ENCODE measurements around the gene KAT7. TPM values are rescaled to one million over a fixed set of nuclear protein-coding genes. Genes with fewer than 3 reads are reported as not detected.

KAT7 gene
- total and polyA plus RNA-seq, 4 donors = 8.7 to 87.5 (median 35.7) TPM

DNA sequence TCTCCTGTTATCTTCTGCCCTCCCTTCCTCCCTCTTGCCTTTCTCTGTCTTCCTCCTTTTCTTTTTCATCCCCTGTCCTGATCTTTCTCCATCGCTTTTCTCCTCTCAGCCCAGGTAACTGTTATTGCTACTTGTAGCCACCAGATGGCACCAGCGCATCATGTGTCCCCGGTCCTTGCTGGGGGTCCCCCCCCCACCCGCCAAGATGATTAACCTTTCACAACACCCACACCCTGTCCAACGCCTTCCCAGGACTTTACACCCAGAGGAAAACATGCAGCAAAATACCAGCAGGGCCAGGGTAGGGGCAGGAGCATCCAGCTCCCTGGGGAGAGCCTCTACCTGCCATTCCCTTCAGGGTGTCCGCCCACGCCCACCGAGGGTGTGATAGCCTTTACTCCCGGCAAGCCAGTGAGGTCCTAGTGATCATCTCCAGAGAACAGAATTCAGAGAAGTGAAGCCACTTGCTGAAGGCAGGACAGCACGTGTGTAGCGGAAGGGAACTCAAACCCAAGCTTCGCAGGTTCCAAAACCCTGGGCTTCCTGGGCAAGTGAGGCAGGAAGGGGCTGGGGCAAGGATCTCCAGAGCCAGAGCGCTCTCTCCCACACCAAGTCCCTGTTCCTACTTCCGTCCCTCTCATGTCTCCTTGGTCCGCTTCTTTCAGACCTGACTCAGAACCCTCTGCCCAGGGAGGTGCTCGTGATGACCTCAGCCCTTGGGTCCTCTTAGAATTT, 72.8 kb downstream of the KAT7 start:
- H3K4me3 ChIP-seq = no peak overlapping the region
- no peaks in the 10 kb centered on the region for H3K36me3 ChIP-seq (ENCODE audit: control insufficient read depth in 4 of 4, insufficient read depth in 4 of 4, low read length in 4 of 4)
- peak; percentile 43 to 55 (median 51) for DNase-seq
- no peak overlapping the region for H3K9ac ChIP-seq (ENCODE audit: insufficient read depth in 1 of 2, low read length in 2 of 2)
- no peaks in the 10 kb centered on the region for H3K9me3 ChIP-seq (ENCODE audit: control insufficient read depth in 4 of 4, insufficient read depth in 3 of 4, low read length in 3 of 4)
- H3K4me1 ChIP-seq (ENCODE audit: control insufficient read depth in 5 of 5, insufficient read depth in 5 of 5, low read length in 5 of 5) = peaks cover 0 to 5% (median 0%) of the 10 kb centered on the region in 5 donors
- H3K27ac ChIP-seq (ENCODE audit: low read depth in 1 of 2, low read length in 1 of 2) = no peak overlapping the region
- H3K27me3 ChIP-seq (ENCODE audit: control insufficient read depth in 3 of 3, insufficient read depth in 3 of 3, low read length in 2 of 3) = no peaks in the 10 kb centered on the region
- WGBS, 2 donors = 38 to 42% methylated on average over 16 of the region's 16 CpGs
- ATAC-seq (ENCODE audit: insufficient read depth, low FRiP score) = no peak
- TF ChIP-seq, protein P1, sequence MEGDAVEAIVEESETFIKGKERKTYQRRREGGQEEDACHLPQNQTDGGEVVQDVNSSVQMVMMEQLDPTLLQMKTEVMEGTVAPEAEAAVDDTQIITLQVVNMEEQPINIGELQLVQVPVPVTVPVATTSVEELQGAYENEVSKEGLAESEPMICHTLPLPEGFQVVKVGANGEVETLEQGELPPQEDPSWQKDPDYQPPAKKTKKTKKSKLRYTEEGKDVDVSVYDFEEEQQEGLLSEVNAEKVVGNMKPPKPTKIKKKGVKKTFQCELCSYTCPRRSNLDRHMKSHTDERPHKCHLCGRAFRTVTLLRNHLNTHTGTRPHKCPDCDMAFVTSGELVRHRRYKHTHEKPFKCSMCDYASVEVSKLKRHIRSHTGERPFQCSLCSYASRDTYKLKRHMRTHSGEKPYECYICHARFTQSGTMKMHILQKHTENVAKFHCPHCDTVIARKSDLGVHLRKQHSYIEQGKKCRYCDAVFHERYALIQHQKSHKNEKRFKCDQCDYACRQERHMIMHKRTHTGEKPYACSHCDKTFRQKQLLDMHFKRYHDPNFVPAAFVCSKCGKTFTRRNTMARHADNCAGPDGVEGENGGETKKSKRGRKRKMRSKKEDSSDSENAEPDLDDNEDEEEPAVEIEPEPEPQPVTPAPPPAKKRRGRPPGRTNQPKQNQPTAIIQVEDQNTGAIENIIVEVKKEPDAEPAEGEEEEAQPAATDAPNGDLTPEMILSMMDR (IDR thresholded peaks at IDR 0.05; ENCODE audit: control extremely low read depth, extremely low read depth) = peak; percentile 58

DNA sequence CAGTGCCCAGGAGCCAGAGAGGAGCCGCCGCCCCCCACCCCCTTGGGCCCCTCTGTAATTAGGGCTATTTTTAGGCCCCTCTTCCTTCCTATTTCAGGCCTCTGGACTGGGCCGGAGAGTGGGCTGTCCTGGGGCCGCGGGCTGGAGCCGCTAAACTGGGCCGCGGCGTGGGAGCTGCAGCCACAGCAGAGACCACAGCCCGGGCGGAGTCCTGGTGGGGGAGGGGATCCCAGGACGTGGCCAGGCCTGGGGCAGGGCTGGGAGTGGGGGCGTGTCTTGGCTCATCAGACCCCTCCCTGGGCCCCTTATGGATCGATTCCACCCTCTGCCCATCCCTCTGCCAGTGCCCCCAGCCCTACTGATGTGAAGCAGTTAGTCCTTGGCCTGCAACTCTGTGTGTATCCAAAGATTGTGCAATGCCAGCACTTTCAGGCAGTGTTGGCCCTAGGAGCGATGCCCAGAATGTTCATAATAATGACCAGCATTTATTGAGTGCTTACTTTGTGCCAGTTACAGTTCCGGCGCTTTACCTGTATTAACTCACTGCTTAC, 74.4 kb downstream of the KAT7 start:
- peaks cover 0 to 5% (median 0%) of the 10 kb centered on the region in 5 donors for H3K4me1 ChIP-seq (ENCODE audit: control insufficient read depth in 5 of 5, insufficient read depth in 5 of 5, low read length in 5 of 5)
- no peak overlapping the region for H3K27ac ChIP-seq (ENCODE audit: low read depth in 1 of 2, low read length in 1 of 2)
- H3K27me3 ChIP-seq (ENCODE audit: control insufficient read depth in 3 of 3, insufficient read depth in 3 of 3, low read length in 2 of 3) = no peaks in the 10 kb centered on the region
- H3K9me3 ChIP-seq (ENCODE audit: control insufficient read depth in 4 of 4, insufficient read depth in 3 of 4, low read length in 3 of 4) = no peaks in the 10 kb centered on the region
- DNase-seq = peak in 1 of 3 donors; percentile 18
- H3K4me3 ChIP-seq = no peak overlapping the region
- TF ChIP-seq, protein P1 (IDR thresholded peaks at IDR 0.05; ENCODE audit: control extremely low read depth, extremely low read depth) = no peak
- WGBS, 2 donors = 23 to 31% methylated on average over 11 to 17 of the region's 17 CpGs
- H3K9ac ChIP-seq (ENCODE audit: insufficient read depth in 1 of 2, low read length in 2 of 2) = no peak overlapping the region
- ATAC-seq (ENCODE audit: insufficient read depth, low FRiP score) = no peak
- no peaks in the 10 kb centered on the region for H3K36me3 ChIP-seq (ENCODE audit: control insufficient read depth in 4 of 4, insufficient read depth in 4 of 4, low read length in 4 of 4)

DNA sequence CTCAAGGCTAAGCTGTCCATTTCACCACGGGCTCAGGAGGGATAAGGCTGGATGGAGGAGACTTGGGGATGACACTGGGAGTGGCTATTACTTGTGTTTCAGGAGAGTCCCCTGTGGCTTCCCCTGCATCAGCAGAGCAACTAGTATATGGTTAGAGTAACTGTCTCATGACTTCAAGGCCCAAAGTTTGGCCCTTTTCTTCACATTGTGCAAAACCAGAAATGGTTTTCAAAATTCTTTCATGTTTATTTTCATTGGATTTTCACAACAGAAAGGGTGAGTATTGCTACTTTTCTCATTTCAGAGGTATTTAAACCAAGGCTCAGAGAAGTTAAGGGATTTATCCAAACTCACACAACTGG, 77.5 kb downstream of the KAT7 start:
- no peak for ATAC-seq (ENCODE audit: insufficient read depth, low FRiP score)
- H3K4me3 ChIP-seq = no peak overlapping the region
- no peak for DNase-seq
- TF ChIP-seq, protein P1 (IDR thresholded peaks at IDR 0.05; ENCODE audit: control extremely low read depth, extremely low read depth) = no peak
- no peaks in the 10 kb centered on the region for H3K9me3 ChIP-seq (ENCODE audit: control insufficient read depth in 4 of 4, insufficient read depth in 3 of 4, low read length in 3 of 4)
- H3K27me3 ChIP-seq (ENCODE audit: control insufficient read depth in 3 of 3, insufficient read depth in 3 of 3, low read length in 2 of 3) = no peaks in the 10 kb centered on the region
- H3K36me3 ChIP-seq (ENCODE audit: control insufficient read depth in 4 of 4, insufficient read depth in 4 of 4, low read length in 4 of 4) = no peaks in the 10 kb centered on the region
- H3K9ac ChIP-seq (ENCODE audit: insufficient read depth in 1 of 2, low read length in 2 of 2) = no peak overlapping the region
- 47 to 65% methylated on average over 1 of the region's 1 CpG for whole genome bisulfite sequencing, 2 donors
- H3K4me1 ChIP-seq (ENCODE audit: control insufficient read depth in 5 of 5, insufficient read depth in 5 of 5, low read length in 5 of 5) = peaks cover 0 to 11% (median 0%) of the 10 kb centered on the region in 5 donors
- H3K27ac ChIP-seq (ENCODE audit: low read depth in 1 of 2, low read length in 1 of 2) = no peak overlapping the region
